ENCODE results near the gene STXBP4. TPM values are rescaled to one million over a fixed set of nuclear protein-coding genes. Genes with fewer than 3 reads are reported as not detected.

Gene STXBP4
- polyA plus RNA-seq (2013, experiment 1 of 2), result 9.0 TPM
- 9.6 TPM for polyA plus RNA-seq (2013, experiment 2 of 2)

DNA sequence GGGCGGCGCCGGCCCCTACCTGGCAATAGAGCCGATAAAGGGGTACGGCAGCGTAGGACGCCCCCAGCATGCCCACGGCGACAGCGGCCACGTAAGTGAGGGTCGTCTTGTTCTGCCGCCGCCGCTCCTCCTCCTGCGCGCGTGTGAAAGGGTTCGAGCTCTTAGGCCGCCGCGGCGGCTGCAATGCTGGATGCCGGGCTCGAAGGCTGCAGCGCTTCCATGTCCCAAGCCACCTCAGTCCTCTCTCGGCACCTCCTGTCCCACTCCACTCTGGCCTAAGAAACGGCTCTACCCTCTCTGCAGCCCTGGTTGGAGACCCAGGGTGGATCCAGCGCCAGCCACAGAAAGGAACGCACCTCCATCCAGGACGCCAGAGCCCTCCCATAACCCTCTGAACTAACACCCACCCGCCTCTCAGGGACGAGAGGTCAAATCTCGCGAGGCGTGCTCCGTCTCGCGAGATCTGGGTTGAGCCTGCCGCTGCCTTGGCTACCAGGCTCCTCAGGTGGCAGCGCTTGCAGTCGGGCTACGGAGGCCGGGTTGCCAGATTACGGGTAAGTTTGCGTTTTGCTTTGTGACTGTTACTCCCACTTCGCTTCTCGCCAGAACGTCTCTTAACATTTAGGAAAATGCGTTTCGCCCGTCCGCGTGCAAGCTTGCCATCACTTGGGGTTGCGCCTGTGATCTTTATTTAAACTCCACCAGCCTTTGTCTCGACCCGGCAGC, at the start of gene STXBP4, which contains the start of gene COX11:
Gene STXBP4 (plus strand): TSS at position 504 of the 726 bp plus-strand sequence. CDS start 17,455 bp downstream, outside the sequence.
Gene COX11 (minus strand): TSS at position 393 of the 726 bp plus-strand sequence. CDS start 8 bp downstream, at position 385.
- H3K4ac ChIP-seq (ENCODE audit: low read depth, low read length), result peak within 1 kb of the TSS; percentile 55
- H2BK5ac ChIP-seq (ENCODE audit: low read length), result peak within 1 kb of the TSS; percentile 10
- peak within 1 kb of the TSS; percentile 97 for H3K9ac ChIP-seq (ENCODE audit: low read length)
- peak within 1 kb of the TSS; percentile 75 for H3K18ac ChIP-seq (ENCODE audit: low read length)
- peak within 1 kb of the TSS; percentile 99 for H3K56ac ChIP-seq (ENCODE audit: low read length)
- peak; percentile 99 for DNase-seq
- H4K5ac ChIP-seq (ENCODE audit: low read length), result peak within 1 kb of the TSS; percentile 75
- H3K4me3 ChIP-seq (ENCODE audit: low read length), result peak within 1 kb of the TSS; percentile 95
- no peak within 1 kb of the TSS for H2BK15ac ChIP-seq (replicated peaks; ENCODE audit: low read depth)
- H3K27ac ChIP-seq (ENCODE audit: low read depth, low read length), result peak within 1 kb of the TSS; percentile 30
- no peak within 1 kb of the TSS for H2BK120ac ChIP-seq (ENCODE audit: low read depth, low read length)
- H4K8ac ChIP-seq (ENCODE audit: low read depth, low read length), result no peak within 1 kb of the TSS
- WGBS (ENCODE audit: extremely low coverage, insufficient coverage, low lambda C conversion rate), result no CpG with 5 or more reads among the region's 57 CpGs
- H3K79me1 ChIP-seq (ENCODE audit: low read length), result peaks cover 17% of the 10 kb centered on the region
- H3K4me2 ChIP-seq (ENCODE audit: low read length), result peak within 1 kb of the TSS; percentile 89
- peaks cover 28% of the 10 kb centered on the region for H3K79me2 ChIP-seq (ENCODE audit: control insufficient read depth, insufficient read depth, low read length)
- H3K36me3 ChIP-seq (ENCODE audit: control insufficient read depth, insufficient read depth, low read length), result no peaks in the 10 kb centered on the region
- H3K23ac ChIP-seq (ENCODE audit: low read length), result peak within 1 kb of the TSS; percentile 85
- no peaks in the 10 kb centered on the region for H3K27me3 ChIP-seq (ENCODE audit: insufficient read depth, low read length, poor library complexity)
- H3K4me1 ChIP-seq (ENCODE audit: control insufficient read depth, low read depth, low read length), result peaks cover 3% of the 10 kb centered on the region
- no peak within 1 kb of the TSS for H2AK5ac ChIP-seq (ENCODE audit: low read length)

DNA sequence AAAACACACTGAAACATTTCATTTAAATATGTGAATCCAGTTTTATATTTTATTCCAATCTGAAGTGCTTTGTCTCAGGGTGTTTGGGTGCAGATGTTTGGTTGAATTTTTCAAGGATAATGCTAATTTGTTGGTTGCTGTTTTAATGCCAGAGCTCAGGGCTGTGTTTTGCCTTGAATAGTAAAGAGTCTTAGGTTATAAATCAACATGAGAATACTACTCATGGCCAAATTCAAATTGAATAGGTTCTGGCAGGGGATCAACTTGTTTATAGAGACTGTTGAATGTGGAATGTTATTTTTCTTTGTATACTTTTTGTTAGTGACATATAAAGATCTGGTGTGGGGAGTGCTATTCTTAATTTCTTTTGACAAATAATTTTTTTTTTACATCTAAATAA, 49.1 kb upstream of the STXBP4 start:
- DNase-seq, result no peak
- Histone ChIP-seq H4K5ac (ENCODE audit: low read length) (no peak overlapping the region), H2AK5ac (ENCODE audit: low read length) (no peak overlapping the region), H2BK15ac (replicated peaks; ENCODE audit: low read depth) (no peak overlapping the region), H2BK120ac (ENCODE audit: low read depth, low read length) (no peak overlapping the region), H3K18ac (ENCODE audit: low read length) (no peak overlapping the region), H3K4me1 (ENCODE audit: control insufficient read depth, low read depth, low read length) (no peaks in the 10 kb centered on the region), H3K4me3 (ENCODE audit: low read length) (no peak overlapping the region), H2BK5ac (ENCODE audit: low read length) (no peak overlapping the region), H3K4me2 (ENCODE audit: low read length) (no peak overlapping the region), H4K8ac (ENCODE audit: low read depth, low read length) (no peak overlapping the region), H3K9ac (ENCODE audit: low read length) (no peak overlapping the region), H3K36me3 (ENCODE audit: control insufficient read depth, insufficient read depth, low read length) (peaks cover 3% of the 10 kb centered on the region), H3K27me3 (ENCODE audit: insufficient read depth, low read length, poor library complexity) (no peaks in the 10 kb centered on the region), H3K79me1 (ENCODE audit: low read length) (no peaks in the 10 kb centered on the region), H3K27ac (ENCODE audit: low read depth, low read length) (no peak overlapping the region), H3K79me2 (ENCODE audit: control insufficient read depth, insufficient read depth, low read length) (no peaks in the 10 kb centered on the region), H3K4ac (ENCODE audit: low read depth, low read length) (no peak overlapping the region), H3K23ac (ENCODE audit: low read length) (no peak overlapping the region), H3K56ac (ENCODE audit: low read length) (no peak overlapping the region)

- Histone ChIP-seq H3K18ac (ENCODE audit: low read length) (no peak overlapping the region), H3K79me2 (ENCODE audit: control insufficient read depth, insufficient read depth, low read length) (no peaks in the 10 kb centered on the region), H4K5ac (ENCODE audit: low read length) (no peak overlapping the region), H3K27ac (ENCODE audit: low read depth, low read length) (no peak overlapping the region), H2BK5ac (ENCODE audit: low read length) (no peak overlapping the region), H3K4ac (ENCODE audit: low read depth, low read length) (no peak overlapping the region), H2AK5ac (ENCODE audit: low read length) (no peak overlapping the region), H2BK15ac (replicated peaks; ENCODE audit: low read depth) (no peak overlapping the region), H3K79me1 (ENCODE audit: low read length) (no peaks in the 10 kb centered on the region), H3K27me3 (ENCODE audit: insufficient read depth, low read length, poor library complexity) (no peaks in the 10 kb centered on the region), H2BK120ac (ENCODE audit: low read depth, low read length) (no peak overlapping the region), H3K56ac (ENCODE audit: low read length) (no peak overlapping the region), H3K4me2 (ENCODE audit: low read length) (no peak overlapping the region), H3K36me3 (ENCODE audit: control insufficient read depth, insufficient read depth, low read length) (no peaks in the 10 kb centered on the region), H3K4me3 (ENCODE audit: low read length) (no peak overlapping the region), H3K4me1 (ENCODE audit: control insufficient read depth, low read depth, low read length) (no peaks in the 10 kb centered on the region), H4K8ac (ENCODE audit: low read depth, low read length) (no peak overlapping the region), H3K9ac (ENCODE audit: low read length) (no peak overlapping the region), H3K23ac (ENCODE audit: low read length) (no peak overlapping the region)
- DNase-seq, result no peak
- no CpG with 5 or more reads among the region's 6 CpGs for WGBS (ENCODE audit: extremely low coverage, insufficient coverage, low lambda C conversion rate)
These were observed 47.7 kb upstream of the STXBP4 start for GRCh38 chr17:54920819-54921218.

- H3K4me3 ChIP-seq (ENCODE audit: low read length), result no peak overlapping the region
- H2BK120ac ChIP-seq (ENCODE audit: low read depth, low read length), result no peak overlapping the region
- no peak overlapping the region for H4K5ac ChIP-seq (ENCODE audit: low read length)
- H3K4ac ChIP-seq (ENCODE audit: low read depth, low read length), result no peak overlapping the region
- H3K27ac ChIP-seq (ENCODE audit: low read depth, low read length), result no peak overlapping the region
- H2BK15ac ChIP-seq (replicated peaks; ENCODE audit: low read depth), result no peak overlapping the region
- H3K27me3 ChIP-seq (ENCODE audit: insufficient read depth, low read length, poor library complexity), result no peaks in the 10 kb centered on the region
- no peak overlapping the region for H3K9ac ChIP-seq (ENCODE audit: low read length)
- no peaks in the 10 kb centered on the region for H3K79me2 ChIP-seq (ENCODE audit: control insufficient read depth, insufficient read depth, low read length)
- no peak overlapping the region for H2BK5ac ChIP-seq (ENCODE audit: low read length)
- H3K18ac ChIP-seq (ENCODE audit: low read length), result no peak overlapping the region
- no peaks in the 10 kb centered on the region for H3K36me3 ChIP-seq (ENCODE audit: control insufficient read depth, insufficient read depth, low read length)
- no peak overlapping the region for H3K23ac ChIP-seq (ENCODE audit: low read length)
- H3K79me1 ChIP-seq (ENCODE audit: low read length), result no peaks in the 10 kb centered on the region
- H4K8ac ChIP-seq (ENCODE audit: low read depth, low read length), result no peak overlapping the region
- no peak overlapping the region for H3K4me2 ChIP-seq (ENCODE audit: low read length)
- H2AK5ac ChIP-seq (ENCODE audit: low read length), result no peak overlapping the region
- DNase-seq, result no peak
- H3K56ac ChIP-seq (ENCODE audit: low read length), result no peak overlapping the region
- H3K4me1 ChIP-seq (ENCODE audit: control insufficient read depth, low read depth, low read length), result peaks cover 4% of the 10 kb centered on the region
- no CpG with 5 or more reads among the region's 5 CpGs for WGBS (ENCODE audit: extremely low coverage, insufficient coverage, low lambda C conversion rate)
These were observed 44.2 kb upstream of the STXBP4 start for GRCh38 chr17:54924405-54924804.

GRCh38 chr17:54927525-54927924, 41.0 kb upstream of the STXBP4 start:
- Histone ChIP-seq H2BK120ac (ENCODE audit: low read depth, low read length) (no peak overlapping the region), H3K18ac (ENCODE audit: low read length) (no peak overlapping the region), H3K79me1 (ENCODE audit: low read length) (no peaks in the 10 kb centered on the region), H2AK5ac (ENCODE audit: low read length) (no peak overlapping the region), H3K4me1 (ENCODE audit: control insufficient read depth, low read depth, low read length) (peaks cover 4% of the 10 kb centered on the region), H3K27ac (ENCODE audit: low read depth, low read length) (no peak overlapping the region), H3K36me3 (ENCODE audit: control insufficient read depth, insufficient read depth, low read length) (no peaks in the 10 kb centered on the region), H3K23ac (ENCODE audit: low read length) (no peak overlapping the region), H2BK15ac (replicated peaks; ENCODE audit: low read depth) (no peak overlapping the region), H2BK5ac (ENCODE audit: low read length) (no peak overlapping the region), H3K56ac (ENCODE audit: low read length) (no peak overlapping the region), H4K8ac (ENCODE audit: low read depth, low read length) (no peak overlapping the region), H3K4me3 (ENCODE audit: low read length) (no peak overlapping the region), H3K4me2 (ENCODE audit: low read length) (no peak overlapping the region), H3K4ac (ENCODE audit: low read depth, low read length) (no peak overlapping the region), H3K9ac (ENCODE audit: low read length) (no peak overlapping the region), H3K79me2 (ENCODE audit: control insufficient read depth, insufficient read depth, low read length) (no peaks in the 10 kb centered on the region), H4K5ac (ENCODE audit: low read length) (no peak overlapping the region), H3K27me3 (ENCODE audit: insufficient read depth, low read length, poor library complexity) (no peaks in the 10 kb centered on the region)
- WGBS (ENCODE audit: extremely low coverage, insufficient coverage, low lambda C conversion rate), result no CpG with 5 or more reads among the region's 3 CpGs
- no peak for DNase-seq

- H3K27ac ChIP-seq (ENCODE audit: low read depth, low read length), result no peak overlapping the region
- no peak overlapping the region for H2BK15ac ChIP-seq (replicated peaks; ENCODE audit: low read depth)
- no peak overlapping the region for H3K23ac ChIP-seq (ENCODE audit: low read length)
- no peaks in the 10 kb centered on the region for H3K36me3 ChIP-seq (ENCODE audit: control insufficient read depth, insufficient read depth, low read length)
- no peak overlapping the region for H3K9ac ChIP-seq (ENCODE audit: low read length)
- no peak overlapping the region for H2BK120ac ChIP-seq (ENCODE audit: low read depth, low read length)
- H3K79me2 ChIP-seq (ENCODE audit: control insufficient read depth, insufficient read depth, low read length), result no peaks in the 10 kb centered on the region
- no peak for DNase-seq
- H3K4me3 ChIP-seq (ENCODE audit: low read length), result no peak overlapping the region
- no peak overlapping the region for H3K4ac ChIP-seq (ENCODE audit: low read depth, low read length)
- H3K18ac ChIP-seq (ENCODE audit: low read length), result no peak overlapping the region
- H2BK5ac ChIP-seq (ENCODE audit: low read length), result no peak overlapping the region
- peaks cover 2% of the 10 kb centered on the region for H3K4me1 ChIP-seq (ENCODE audit: control insufficient read depth, low read depth, low read length)
- no peak overlapping the region for H4K5ac ChIP-seq (ENCODE audit: low read length)
- H3K4me2 ChIP-seq (ENCODE audit: low read length), result no peak overlapping the region
- no peaks in the 10 kb centered on the region for H3K27me3 ChIP-seq (ENCODE audit: insufficient read depth, low read length, poor library complexity)
- no CpG with 5 or more reads among the region's 1 CpG for WGBS (ENCODE audit: extremely low coverage, insufficient coverage, low lambda C conversion rate)
- no peaks in the 10 kb centered on the region for H3K79me1 ChIP-seq (ENCODE audit: low read length)
- H3K56ac ChIP-seq (ENCODE audit: low read length), result no peak overlapping the region
- H4K8ac ChIP-seq (ENCODE audit: low read depth, low read length), result no peak overlapping the region
- no peak overlapping the region for H2AK5ac ChIP-seq (ENCODE audit: low read length)
These were observed 35.9 kb upstream of the STXBP4 start for GRCh38 chr17:54932711-54933110.

Measured in mesendoderm (in vitro differentiated cells).